Small intestine (tissue), 7 donors: ENCODE measurements around the gene USP17L21. TPM values are rescaled to one million over a fixed set of nuclear protein-coding genes. Genes with fewer than 3 reads are reported as not detected.
"Not testable (repeated sequence)": the region's sequence is repeated elsewhere in the genome, so short reads cannot be mapped to it uniquely, and the experiment has no call there.

Experiments
- DNase-seq, 2 donors: peaks; one replicate each; pipeline versions ENCODE4 v3.0.0 to v3.0.0-alpha.2; 2013
- FAIRE-seq: peaks from 2 replicates; lab custom pipeline; 2012; peaks lifted over from hg19 to GRCh38; lab: Jason Lieb, UNC
- H3K27ac ChIP-seq, 3 donors: one replicate each; pipeline ENCODE4 v1.5.1; 2013; ENCODE audit warnings: low read length in 2 of 3, mild to moderate bottlenecking in 2 of 3, control low read depth in 1 of 3, inconsistent platforms in 1 of 3, low read depth in 1 of 3, moderate library complexity in 1 of 3
- H3K27me3 ChIP-seq, 3 donors: one replicate each; pipeline ENCODE4 v1.6.1; 2013; ENCODE audit warnings: low read length in 3 of 3, inconsistent platforms in 1 of 3; ENCODE audit not compliant: control insufficient read depth in 3 of 3, insufficient read depth in 3 of 3
- H3K36me3 ChIP-seq, 3 donors: one replicate each; pipeline ENCODE4 v1.6.1; 2013; ENCODE audit warnings: low read length in 3 of 3, inconsistent platforms in 1 of 3, low read depth in 1 of 3, mild to moderate bottlenecking in 1 of 3, moderate library complexity in 1 of 3; ENCODE audit not compliant: control insufficient read depth in 3 of 3, insufficient read depth in 2 of 3
- H3K4me1 ChIP-seq, 3 donors: one replicate each; pipeline ENCODE4 v1.6.1; 2013; ENCODE audit warnings: low read length in 2 of 3, inconsistent platforms in 1 of 3, low read depth in 1 of 3, mild to moderate bottlenecking in 1 of 3, moderate library complexity in 1 of 3; ENCODE audit not compliant: control insufficient read depth in 3 of 3, insufficient read depth in 2 of 3
- H3K4me3 ChIP-seq, 3 donors: one replicate each; pipeline ENCODE4 v1.5.1; 2013; ENCODE audit warnings: low read length in 3 of 3, control low read depth in 1 of 3, inconsistent platforms in 1 of 3, low read depth in 1 of 3, mild to moderate bottlenecking in 1 of 3, moderate library complexity in 1 of 3
- H3K9me3 ChIP-seq, 2 donors: one replicate each; pipeline ENCODE4 v1.6.1; 2013; ENCODE audit warnings: low read depth in 1 of 2, low read length in 1 of 2; ENCODE audit not compliant: control insufficient read depth in 2 of 2, insufficient read depth in 1 of 2
- WGBS, 3 donors: extraction: QIAGEN DNeasy Blood & Tissue Kit; methylation state at CpG; one replicate each; pipeline ENCODE4 v1.1.7; 2013; 5-methylcytosine and 5-hydroxymethylcytosine counted together
- polyA plus RNA-seq, 4 donors: library from polyadenylated mRNA; stranded (reverse) in 3 of 4; unstranded in 1 of 4; fragments of 200-250 nt in 3 of 4; fragments of 120-200 nt in 1 of 4; gene quantifications; one replicate each; pipeline versions ENCODE4 v1.2.1 to v1.2.3, GENCODE V29; 2013
- donor health status: healthy with polysubstance abuse.
- donor health status: control.
- donor health status: control.
- donor health status: Bipolar disorder and iron deficiency.
- donor health status: healthy.

Gene USP17L21
- polyA plus RNA-seq, 4 donors = not detected

GRCh38 chr4:9243579-9243978, 19.1 kb upstream of the USP17L21 start, which contains the start of gene USP17L17:
USP17L17 (plus strand) TSS chr4:9243879; CDS start chr4:9243879, 0 bp downstream.
- H3K9me3 ChIP-seq, FAIRE-seq, H3K36me3 ChIP-seq, DNase-seq, H3K4me1 ChIP-seq, H3K4me3 ChIP-seq, H3K27me3 ChIP-seq, H3K27ac ChIP-seq: not testable (repeated sequence)
- 91 to 97% (median 93%) methylated on average over 5 of the region's 14 CpGs for WGBS, 3 donors

GRCh38 chr4:9247953-9248680, 14.6 kb upstream of the USP17L21 start, which contains the start of gene USP17L18:
USP17L18 (plus strand) TSS chr4:9248630; CDS start chr4:9248630, 0 bp downstream.
- not testable (repeated sequence) for FAIRE-seq, H3K4me1 ChIP-seq, H3K36me3 ChIP-seq, H3K27ac ChIP-seq, H3K4me3 ChIP-seq, H3K9me3 ChIP-seq, H3K27me3 ChIP-seq
- peak in 1 of 2 donors; percentile 0 for DNase-seq
- WGBS, 3 donors = 83 to 95% (median 94%) methylated on average over 14 to 20 of the region's 26 CpGs

- H3K27me3 ChIP-seq, DNase-seq, H3K4me1 ChIP-seq, H3K4me3 ChIP-seq, H3K27ac ChIP-seq, H3K9me3 ChIP-seq, H3K36me3 ChIP-seq, FAIRE-seq: not testable (repeated sequence)
- no CpG with 5 or more reads among the region's 13 CpGs for WGBS, 3 donors
Observed at GRCh38 chr4:9253078-9253477, 9.6 kb upstream of the USP17L21 start, which contains the start of gene USP17L19. USP17L19 (plus strand) TSS chr4:9253378; CDS start chr4:9253378, 0 bp downstream.

- not testable (repeated sequence) for H3K4me3 ChIP-seq, H3K27me3 ChIP-seq, FAIRE-seq, DNase-seq, H3K9me3 ChIP-seq, H3K36me3 ChIP-seq, H3K4me1 ChIP-seq, H3K27ac ChIP-seq
- no CpG with 5 or more reads among the region's 15 CpGs for WGBS, 3 donors
Observed at GRCh38 chr4:9257824-9258223, 4.8 kb upstream of the USP17L21 start, which contains the start of gene USP17L20. USP17L20 (plus strand) TSS chr4:9258124; CDS start chr4:9258124, 0 bp downstream.

- not testable (repeated sequence) for H3K27ac ChIP-seq, DNase-seq, H3K36me3 ChIP-seq, FAIRE-seq, H3K27me3 ChIP-seq, H3K4me1 ChIP-seq, H3K9me3 ChIP-seq, H3K4me3 ChIP-seq
- WGBS, 3 donors = no CpG with 5 or more reads among the region's 15 CpGs
Observed at GRCh38 chr4:9267319-9267718, 4.6 kb downstream of the USP17L21 start, which contains the start of gene USP17L22. USP17L22 (plus strand) TSS chr4:9267619; CDS start chr4:9267619, 0 bp downstream.

- 81 to 88% (median 87%) methylated on average over 5 of the region's 10 CpGs for WGBS, 3 donors
- H3K4me3 ChIP-seq, FAIRE-seq, H3K27me3 ChIP-seq, H3K36me3 ChIP-seq, H3K9me3 ChIP-seq, H3K4me1 ChIP-seq, H3K27ac ChIP-seq, DNase-seq: not testable (repeated sequence)
Observed at GRCh38 chr4:9271719-9272118, 9.0 kb downstream of the USP17L21 start.

Other genes starting within 250 kb of the USP17L21 start
- not detected for gene FAM90A26, start 92.5 kb upstream of the USP17L21 start, polyA plus RNA-seq
- gene USP17L10, start 52.2 kb upstream of the USP17L21 start, polyA plus RNA-seq = not detected
- not detected for gene USP17L11, start 47.5 kb upstream of the USP17L21 start, polyA plus RNA-seq
- not detected for gene USP17L12, start 42.7 kb upstream of the USP17L21 start, polyA plus RNA-seq
- not detected for gene USP17L13, start 38.0 kb upstream of the USP17L21 start, polyA plus RNA-seq
- not detected for gene USP17L15, start 28.5 kb upstream of the USP17L21 start, polyA plus RNA-seq
- gene USP17L17, start 19.0 kb upstream of the USP17L21 start, polyA plus RNA-seq = not detected
- gene USP17L18, start 14.2 kb upstream of the USP17L21 start, polyA plus RNA-seq = not detected
- not detected for gene USP17L19, start 9.5 kb upstream of the USP17L21 start, polyA plus RNA-seq
- not detected for gene USP17L20, start 4.7 kb upstream of the USP17L21 start, polyA plus RNA-seq
- gene USP17L22, start 4.7 kb downstream of the USP17L21 start, polyA plus RNA-seq = not detected
- not detected for gene USP17L24, start 62.3 kb downstream of the USP17L21 start, polyA plus RNA-seq
- gene USP17L25, start 67.0 kb downstream of the USP17L21 start, polyA plus RNA-seq = not detected
- not detected for gene USP17L26, start 71.8 kb downstream of the USP17L21 start, polyA plus RNA-seq
- not detected for gene USP17L5, start 76.5 kb downstream of the USP17L21 start, polyA plus RNA-seq
- not detected for gene USP17L27, start 81.3 kb downstream of the USP17L21 start, polyA plus RNA-seq
- not detected for gene USP17L28, start 86.0 kb downstream of the USP17L21 start, polyA plus RNA-seq
- gene USP17L29, start 90.8 kb downstream of the USP17L21 start, polyA plus RNA-seq = not detected
- not detected for gene USP17L30, start 100.3 kb downstream of the USP17L21 start, polyA plus RNA-seq
- gene DEFB131A, start 181.5 kb downstream of the USP17L21 start, polyA plus RNA-seq = not detected